HG03095 (cell line): ENCODE measurements around the gene HINFP.
"Not testable (repeated sequence)": the region's sequence is repeated elsewhere in the genome, so short reads cannot be mapped to it uniquely, and the experiment has no call there.

Source experiments
- ATAC-seq: cut with Tn5 transposase; IDR thresholded peaks from one replicate; pipeline ENCODE4 v1.9.1; 2021; ENCODE audit warnings: moderate library complexity; ENCODE audit not compliant: unreplicated experiment

Gene HINFP

DNA sequence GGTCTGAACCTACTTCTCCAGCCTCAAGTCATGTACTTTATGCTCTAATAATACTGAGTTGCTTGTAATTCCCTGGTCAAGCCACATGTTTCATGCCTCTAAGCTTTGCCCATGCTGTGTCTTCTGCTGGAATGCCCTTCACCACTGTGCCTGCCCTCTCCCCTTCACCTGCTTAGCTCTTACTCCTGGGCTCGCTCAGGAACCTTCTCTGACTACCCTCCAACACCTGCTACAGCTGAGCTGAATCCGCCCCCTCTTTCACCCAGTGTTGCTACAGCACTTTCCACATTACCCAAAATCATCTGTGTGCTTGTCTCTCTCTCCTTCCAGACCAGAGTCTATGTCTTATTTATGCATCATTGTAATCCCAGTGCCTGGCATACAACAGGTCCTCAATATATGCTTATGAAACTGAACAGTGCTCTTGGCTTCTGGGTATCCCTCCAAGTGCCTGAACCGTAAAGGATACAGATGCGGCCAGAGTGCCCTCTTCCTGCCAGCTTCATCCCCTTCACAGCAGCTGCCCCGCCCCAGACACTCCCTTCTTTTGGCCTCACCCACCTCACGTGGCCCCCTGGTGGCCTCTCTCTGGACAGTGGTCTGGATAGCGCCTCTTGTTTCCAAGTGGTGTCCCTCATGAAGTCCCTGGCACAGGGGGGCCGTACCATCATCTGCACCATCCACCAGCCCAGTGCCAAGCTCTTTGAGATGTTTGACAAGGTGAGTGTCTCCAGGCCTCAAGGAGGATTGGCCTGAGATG is 34.5 kb downstream of the HINFP start:
- no peak for ATAC-seq

DNA sequence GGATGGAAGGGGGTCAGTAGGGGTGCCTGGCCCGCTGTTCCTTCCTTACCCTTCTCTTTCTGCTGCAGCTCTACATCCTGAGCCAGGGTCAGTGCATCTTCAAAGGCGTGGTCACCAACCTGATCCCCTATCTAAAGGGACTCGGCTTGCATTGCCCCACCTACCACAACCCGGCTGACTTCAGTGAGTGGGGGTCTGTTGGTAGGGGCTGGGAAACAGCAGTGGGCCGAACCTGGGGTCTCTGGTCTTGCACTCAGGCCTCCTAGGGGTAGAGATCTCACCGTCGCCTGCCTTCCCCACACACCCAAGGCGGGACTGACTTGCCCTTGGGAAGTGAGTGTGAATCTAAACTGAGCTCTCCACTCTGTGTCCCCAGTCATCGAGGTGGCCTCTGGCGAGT is 35.1 kb downstream of the HINFP start:
- no peak for ATAC-seq

DNA sequence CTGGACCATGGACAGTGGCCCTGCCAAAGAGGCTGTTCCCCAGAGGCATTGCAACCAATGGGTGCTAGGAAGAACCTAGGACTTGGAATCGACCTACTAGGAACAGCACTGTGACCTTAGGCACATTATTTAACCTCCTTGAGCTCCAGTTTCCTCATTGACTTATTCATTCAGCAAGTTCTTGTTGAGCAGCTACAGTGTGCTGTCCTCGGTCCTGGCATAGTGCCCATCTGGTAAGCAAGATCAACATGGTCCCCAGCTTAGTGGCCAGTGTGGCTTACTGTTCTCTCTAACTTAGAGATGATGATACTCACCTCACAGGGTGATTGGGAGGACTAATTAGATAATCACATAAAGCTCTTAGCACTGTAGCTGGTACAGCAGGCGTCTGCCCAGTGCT is 35.7 kb downstream of the HINFP start:
- no peak for ATAC-seq

DNA sequence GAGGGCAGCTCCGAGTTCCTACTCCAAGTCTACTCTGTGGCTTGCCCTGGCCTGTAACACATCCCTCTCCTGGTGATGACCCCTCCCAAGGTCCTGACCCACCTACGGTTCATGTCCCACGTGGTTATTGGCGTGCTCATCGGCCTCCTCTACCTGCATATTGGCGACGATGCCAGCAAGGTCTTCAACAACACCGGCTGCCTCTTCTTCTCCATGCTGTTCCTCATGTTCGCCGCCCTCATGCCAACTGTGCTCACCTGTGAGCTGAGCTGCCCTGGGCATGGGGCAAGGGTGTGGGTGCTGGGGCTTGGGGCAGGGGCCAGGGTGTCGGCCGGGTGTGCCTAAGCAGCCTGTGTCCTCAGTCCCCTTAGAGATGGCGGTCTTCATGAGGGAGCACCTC is 37.1 kb downstream of the HINFP start:
- no peak for ATAC-seq

DNA sequence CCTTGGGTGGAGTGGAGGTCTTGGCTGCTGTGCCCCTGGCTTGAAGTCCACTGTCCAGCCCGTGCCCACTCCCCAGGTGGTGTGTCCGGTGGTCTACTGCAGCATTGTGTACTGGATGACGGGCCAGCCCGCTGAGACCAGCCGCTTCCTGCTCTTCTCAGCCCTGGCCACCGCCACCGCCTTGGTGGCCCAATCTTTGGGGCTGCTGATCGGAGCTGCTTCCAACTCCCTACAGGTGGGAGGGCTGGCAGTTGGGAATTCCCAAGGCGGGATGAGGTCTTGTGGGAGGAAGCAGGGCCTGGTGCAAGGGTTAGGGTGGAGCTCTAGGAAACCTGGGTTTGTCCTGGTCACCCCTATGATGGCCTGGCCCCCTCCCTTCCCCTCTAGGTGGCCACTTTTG is 38.8 kb downstream of the HINFP start:
- ATAC-seq, result no peak

DNA sequence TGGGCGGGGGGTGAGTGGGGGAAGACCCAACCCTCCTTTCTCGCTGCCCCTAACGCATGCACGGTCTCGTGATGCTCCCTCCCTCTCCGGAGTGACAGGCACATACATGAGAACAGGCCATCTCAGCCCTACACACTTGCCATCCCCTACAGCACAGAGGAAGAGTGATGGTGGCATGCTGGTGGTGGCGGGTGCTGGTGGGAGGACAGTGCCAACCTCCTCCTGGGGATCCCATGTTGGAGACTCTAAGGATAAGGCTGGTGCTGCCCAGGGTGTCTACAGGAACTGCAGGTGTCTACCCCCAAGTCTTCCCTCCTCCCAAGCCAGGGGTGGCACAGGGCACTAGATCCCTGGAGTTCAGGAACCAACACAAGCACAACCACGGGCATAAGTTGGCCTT is 40.5 kb downstream of the HINFP start:
- no peak for ATAC-seq

DNA sequence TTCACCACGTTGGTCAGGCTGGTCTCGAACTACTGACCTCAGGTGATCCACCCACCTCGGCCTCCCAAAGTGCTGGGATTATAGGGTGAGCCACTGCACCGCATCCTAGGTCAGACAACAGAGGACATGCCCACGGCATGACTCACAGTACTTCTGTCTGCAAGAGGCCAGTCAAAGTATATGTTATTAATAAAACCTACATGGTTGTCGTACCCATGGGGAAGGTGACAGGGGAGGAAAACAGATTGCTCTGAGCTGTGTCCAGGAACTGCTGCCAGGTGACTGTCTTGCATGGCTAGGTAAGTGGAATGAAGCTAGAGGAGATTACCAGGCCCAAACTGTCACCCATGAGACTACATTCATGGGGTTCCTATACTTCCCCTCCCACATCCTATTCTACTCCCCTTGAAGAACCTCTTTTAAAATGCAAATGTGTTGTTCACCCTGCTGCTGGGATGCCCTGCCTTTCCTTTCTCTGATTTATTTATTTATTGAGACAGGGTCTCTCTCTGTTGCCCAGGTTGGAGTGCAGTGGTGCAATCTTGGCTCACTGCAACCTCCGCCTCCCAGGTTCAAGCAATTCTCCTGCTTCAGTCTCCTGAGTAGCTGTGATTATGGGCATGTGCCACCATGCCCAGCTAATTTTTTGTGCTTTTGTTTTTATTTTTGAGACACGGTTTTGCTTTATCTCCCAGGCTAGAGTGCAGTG is 45.1 kb downstream of the HINFP start:
- no peak for ATAC-seq

DNA sequence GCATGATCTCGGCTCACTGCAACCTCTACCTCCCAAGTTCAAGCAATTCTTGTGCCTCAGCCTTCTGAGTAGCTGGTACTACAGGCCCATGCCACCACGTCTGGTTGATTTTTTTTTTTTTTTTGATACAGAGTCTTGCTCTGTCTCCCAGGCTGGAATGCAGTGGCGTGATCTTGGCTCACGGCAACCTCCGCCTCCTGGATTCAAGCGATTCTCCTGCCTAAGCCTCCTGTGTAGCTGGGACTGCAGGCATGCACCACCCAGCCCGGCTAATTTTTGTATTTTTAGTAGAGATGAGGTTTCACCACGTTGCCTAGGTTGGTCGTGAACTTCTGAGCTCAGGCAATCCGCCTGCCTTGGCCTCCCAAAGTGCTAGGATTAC is 45.7 kb downstream of the HINFP start:
- not testable (repeated sequence) for ATAC-seq

DNA sequence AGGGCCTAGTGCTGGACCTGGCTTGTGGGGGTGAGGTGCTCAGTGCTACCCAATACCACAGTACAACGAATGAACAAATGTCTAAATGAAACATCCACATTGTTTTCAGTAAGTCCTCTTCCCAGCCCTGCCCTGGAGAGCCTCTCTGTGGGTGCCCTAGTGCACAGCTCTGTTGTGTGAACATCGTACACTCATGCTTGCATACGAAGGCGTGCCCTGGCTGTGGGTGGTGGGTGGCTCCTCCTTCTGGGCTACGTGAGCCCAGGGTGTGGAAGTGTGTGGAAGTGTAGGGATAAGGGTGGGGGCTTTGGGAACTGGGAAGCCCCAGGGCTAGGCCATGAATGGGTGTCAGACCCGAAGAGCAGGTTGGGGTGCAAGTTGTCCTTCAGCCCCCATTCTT is 46.6 kb downstream of the HINFP start:
- ATAC-seq, result no peak

DNA sequence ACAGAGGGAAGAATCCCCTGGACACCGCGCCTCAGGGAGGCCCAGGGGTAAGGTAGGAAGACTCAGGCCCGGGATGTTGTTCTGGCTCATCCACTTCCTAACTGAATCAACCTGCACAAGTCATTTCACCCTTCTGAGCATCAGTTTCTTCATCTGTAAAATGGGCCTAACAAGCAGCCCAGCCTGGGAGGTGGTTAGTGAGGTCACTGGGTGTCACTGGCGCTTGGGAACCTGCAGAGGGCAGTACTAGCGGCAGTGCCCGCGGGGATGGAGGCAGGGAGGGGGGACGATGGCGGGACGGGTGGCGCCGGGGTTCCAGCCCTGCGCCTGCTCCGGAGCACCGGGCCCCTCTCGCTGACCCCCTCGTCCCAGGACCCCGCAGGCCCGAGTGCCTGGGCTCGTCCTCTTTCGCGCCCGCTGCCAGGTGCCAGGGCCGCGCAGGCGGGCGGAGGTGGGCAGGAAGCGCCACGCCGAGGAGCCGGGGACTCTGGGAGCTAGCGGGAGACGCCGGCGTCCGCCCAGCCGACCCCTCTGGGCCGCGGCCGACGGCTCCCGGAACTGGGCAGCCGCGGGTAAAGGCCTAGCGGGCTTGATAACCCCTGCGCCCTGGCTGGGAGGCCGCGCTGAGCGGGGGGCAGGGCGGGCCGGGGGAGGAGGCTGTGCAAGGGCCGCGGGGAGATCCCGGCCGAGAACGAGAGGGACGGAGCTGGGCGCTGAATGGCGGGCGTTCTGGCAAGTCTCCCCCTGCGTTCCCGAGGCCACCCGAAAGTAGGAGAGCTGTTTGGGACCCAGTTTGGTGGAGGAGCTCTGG is 47.3 kb downstream of the HINFP start, which contains the start of gene NLRX1:
NLRX1 (plus strand) TSS at position 255 of the 811 bp plus-strand sequence. CDS start 2,679 bp downstream, outside the sequence.
- peak; percentile 91 for ATAC-seq

DNA sequence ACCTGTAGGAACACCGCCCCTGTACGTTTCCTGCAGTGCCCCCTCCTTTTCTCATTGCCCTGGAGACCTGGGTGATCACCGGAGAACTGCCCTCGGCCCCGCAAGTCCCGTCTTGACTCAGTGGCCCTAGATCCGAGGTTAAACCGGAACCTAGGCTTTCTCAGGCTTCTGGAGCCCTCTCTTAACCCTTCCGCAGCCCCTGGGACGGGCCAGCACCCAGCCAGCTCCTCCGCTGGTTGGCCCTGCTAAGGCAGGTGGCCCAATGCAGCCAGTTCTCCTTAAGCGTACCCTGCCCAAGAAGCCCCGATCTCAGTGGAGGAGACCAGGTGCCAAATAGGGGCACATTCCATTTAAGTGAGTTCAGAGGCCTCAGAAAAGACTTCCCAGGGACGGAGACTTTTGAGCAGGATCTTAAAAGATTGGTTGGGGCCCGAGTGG is 47.9 kb downstream of the HINFP start:
- peak; percentile 26 for ATAC-seq

DNA sequence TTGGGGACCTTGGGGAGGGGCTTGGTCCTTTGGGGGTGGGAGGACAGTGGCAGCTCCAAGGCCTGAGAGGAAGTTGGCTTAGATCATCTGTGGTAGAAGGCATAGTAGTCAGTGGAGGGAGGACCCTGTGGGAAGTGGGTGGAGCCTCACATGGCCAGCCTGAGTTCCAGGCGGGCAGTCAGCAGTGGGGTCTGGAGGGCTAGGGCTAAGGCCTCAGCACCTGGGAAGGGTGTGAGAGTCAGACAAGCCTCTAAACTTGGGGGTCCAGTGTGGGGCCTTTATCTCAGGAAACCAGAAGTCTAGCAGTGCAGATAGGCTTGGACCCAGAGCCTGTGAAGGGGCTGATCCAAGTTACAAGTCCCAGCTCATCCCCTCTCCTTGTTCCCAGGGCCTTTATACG is 51.1 kb downstream of the HINFP start:
- ATAC-seq, result no peak

DNA sequence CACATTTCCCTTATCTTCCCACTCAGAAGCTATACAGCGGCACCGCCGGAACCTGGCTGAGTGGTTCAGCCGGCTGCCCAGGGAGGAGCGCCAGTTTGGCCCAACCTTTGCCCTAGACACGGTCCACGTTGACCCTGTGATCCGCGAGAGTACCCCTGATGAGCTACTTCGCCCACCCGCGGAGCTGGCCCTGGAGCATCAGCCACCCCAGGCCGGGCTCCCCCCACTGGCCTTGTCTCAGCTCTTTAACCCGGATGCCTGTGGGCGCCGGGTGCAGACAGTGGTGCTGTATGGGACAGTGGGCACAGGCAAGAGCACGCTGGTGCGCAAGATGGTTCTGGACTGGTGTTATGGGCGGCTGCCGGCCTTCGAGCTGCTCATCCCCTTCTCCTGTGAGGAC is 52.1 kb downstream of the HINFP start:
- no peak for ATAC-seq

DNA sequence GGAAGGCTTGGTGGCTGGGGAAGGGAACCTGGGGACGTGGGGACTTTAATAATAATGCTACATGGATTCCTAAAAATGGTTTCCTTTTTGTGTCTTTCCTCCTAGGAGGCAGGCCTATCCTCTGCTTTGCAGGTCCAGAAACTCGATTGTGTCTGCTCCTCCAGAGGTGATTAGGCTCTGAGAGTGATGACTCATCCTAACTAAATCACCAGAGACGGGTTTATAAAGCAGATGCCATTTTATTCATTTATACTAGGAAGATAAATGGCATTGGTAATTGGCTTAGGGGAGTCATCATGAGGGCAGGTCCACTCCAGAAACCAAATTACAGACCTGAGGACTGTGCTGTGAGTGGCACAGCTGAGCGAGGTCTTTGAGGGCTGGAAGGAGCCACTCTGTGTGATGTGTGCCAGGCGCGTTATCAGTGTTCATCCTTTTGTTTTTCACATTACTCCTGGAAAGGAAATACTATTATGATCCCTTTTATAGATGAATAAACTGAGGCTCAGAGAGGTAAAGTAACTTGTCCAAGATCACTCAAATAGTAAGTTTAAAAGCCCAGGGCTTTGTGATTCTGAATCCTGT is 54.2 kb downstream of the HINFP start:
- ATAC-seq, result no peak

DNA sequence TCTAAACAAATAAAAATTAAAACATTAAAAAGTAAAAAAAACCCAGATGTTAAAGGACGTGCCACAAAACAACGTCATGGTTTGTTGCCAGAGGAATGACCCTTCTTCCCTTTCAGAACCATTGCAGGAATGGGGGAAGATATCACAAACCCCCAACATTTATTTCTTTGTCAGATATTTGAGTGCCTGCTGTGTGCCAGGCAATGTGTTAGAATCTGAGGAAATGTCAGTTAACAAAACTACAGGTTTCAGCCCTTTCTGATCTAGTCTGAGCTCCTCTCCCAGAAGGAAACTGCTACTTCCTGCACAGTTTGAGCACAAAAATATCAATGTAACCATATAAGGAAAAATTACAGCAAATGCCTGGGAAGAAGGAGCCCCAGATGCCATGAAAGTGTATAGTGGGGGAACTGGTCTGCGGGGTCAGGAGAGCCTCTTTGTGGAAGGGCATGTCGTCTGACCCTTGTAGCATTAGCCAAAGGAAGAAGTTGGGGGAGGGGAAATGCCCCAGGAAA is 56.8 kb downstream of the HINFP start:
- no peak for ATAC-seq

DNA sequence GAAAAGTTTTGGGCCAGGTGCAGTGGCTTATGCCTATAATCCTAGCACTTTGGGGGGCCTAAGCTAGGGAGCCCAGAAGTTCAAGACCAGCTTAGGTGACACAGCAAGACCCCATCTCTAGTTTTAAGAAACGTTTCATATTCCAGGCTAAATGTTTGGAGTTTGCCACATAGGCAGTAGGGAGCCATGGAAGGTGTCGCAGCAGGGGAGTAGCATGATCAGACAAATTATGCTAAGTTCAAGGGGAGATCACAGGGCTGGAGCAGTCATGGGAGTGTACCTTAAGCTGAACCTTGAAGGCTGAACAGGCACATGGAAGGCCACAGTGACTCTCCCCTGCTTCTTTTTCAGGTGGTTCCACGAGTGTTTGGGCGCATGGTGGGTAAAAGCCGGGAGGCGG is 58.0 kb downstream of the HINFP start:
- no peak for ATAC-seq

DNA sequence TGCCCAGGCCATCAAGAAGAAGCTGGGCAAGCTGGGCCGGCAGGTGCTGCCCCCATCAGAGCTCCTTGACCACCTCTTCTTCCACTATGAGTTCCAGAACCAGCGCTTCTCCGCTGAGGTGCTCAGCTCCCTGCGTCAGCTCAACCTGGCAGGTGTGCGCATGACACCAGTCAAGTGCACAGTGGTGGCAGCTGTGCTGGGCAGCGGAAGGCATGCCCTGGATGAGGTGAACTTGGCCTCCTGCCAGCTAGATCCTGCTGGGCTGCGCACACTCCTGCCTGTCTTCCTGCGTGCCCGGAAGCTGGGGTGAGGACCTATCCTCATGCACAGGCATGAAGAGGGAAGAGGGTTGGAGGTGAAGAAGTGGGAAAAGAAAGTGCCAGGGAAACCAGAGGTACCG is 58.6 kb downstream of the HINFP start:
- no peak for ATAC-seq

DNA sequence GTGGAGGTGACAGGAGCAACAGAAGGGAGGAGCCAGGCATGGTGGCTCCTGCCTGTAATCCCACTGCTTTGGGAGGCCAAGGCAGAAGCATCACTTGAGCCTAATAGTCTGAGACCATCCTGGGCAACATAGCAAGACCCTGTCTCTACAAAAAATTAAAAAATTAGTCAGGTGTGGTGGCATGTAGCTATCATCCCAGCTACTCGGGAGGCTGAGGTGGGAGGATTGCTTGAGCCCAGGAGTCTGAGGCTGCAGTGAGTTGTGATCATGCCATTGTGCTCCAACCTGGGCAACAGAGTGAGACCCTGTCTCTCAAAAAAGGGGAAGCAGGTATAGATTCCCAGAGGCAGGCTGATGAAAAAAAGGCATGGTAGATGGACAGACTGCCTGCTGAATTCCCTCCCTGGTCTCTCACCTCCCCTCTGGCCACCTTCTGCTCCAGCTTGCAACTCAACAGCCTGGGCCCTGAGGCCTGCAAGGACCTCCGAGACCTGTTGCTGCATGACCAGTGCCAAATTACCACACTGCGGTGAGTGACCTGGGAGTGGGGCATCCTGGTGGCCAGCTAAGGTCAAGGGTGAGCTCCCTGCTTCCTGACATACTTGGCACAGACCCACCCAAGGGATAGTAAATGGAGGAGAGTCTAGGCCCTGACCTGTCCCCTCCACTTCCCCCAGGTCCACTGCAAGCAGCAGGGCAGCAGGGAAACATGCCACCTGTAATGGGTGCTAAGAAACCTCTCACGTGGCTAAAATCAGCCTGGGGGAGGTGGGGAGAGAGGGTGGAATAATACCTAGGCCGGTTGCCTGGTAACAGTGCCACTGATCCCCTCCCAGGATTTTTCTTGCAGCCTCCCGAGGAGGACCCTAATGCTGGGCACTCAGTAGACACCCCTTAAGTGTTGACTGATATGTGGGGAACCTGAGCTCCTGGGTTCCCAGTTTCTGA is 59.6 kb downstream of the HINFP start:
- no peak for ATAC-seq

DNA sequence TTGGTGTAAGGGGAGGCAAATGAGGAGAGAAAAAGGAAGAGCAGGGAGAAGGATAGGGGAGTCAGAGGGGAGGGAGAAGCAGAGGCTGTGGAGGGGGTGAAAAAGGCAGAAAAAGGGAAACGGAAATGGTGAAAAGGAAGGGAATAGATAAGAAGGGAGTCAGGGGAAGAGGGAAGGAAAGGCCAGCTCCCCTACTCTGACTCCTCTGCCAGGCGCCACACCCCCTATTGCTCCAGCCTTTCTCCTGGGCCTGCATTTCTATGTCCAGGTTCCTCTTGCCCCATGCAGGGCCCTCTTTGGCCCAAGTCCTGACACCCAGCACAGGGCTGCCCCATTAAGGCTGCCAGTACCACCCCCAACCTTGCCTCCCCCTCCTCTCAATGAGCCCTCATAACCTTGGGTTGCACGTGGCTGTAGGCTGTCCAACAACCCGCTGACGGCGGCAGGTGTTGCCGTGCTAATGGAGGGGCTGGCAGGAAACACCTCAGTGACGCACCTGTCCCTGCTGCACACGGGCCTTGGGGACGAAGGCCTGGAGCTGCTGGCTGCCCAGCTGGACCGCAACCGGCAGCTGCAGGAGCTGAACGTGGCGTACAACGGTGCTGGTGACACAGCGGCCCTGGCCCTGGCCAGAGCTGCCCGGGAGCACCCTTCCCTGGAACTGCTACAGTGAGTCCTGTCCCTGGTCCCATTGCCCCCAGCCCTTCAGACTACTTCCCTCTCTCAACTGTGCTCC is 60.5 kb downstream of the HINFP start:
- no peak for ATAC-seq
